Activated T-cell treated with anti-CD3 and anti-CD28 coated beads for 1 hour (primary cell): ENCODE data around the gene TPST1.
"Not testable (repeated sequence)": the region's sequence is repeated elsewhere in the genome, so short reads cannot be mapped to it uniquely, and the experiment has no call there.

Experiments
- DNase-seq: peaks from one replicate; pipeline ENCODE4 v3.0.0-alpha.2; 2020; ENCODE audit warnings: low read depth

TPST1 gene

DNA sequence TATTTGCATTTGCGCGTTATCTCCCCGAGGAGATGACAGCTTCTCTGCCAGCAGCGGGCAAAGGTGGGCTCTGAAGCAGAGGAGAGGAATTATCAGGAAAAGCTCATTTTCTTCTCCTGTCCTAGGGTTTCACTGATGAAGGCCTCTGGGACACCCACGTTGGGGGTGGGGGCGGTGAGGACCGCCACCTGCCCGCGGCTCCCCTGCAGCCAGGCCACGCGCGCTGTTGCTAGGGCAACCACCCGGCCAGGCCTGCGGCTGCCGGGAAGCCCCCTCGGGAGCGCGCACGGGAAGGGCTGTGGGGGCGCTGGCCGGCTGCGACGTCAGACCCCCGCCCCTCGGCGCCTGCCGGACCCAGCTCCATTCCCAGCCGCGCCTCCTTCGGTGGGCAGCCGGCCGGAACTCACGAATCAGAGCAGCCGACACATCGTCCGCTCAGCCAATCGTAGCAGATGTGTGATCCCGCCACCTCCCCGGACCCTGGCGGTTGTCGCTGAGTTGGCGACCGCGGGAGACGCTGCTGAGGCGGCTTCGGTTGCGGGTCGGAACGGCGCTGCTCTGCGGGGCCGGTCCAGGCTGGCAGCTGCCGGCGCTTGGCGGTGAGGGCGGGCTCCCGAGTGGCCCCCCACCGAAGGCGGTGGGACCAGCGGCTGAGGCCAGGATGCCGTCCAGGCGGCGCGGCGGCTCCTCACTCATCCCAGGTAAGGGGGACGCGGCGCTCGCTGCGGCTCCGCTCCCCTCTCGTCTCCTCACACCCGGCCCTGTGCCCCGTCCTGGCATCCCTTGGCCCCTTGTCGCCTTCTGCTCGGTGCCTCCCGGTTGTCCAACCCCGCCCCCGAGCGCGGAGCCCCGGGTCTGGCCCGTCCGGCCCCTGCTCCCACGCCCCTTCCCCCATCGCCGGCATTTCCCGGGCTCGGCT is at the start of gene TPST1:
Gene TPST1, plus strand, starts transcription at position 513 of the 919 bp plus-strand sequence. CDS start 35,092 bp downstream, outside the sequence.
- peak; percentile 64 for DNase-seq

GRCh38 chr7:66156035-66156434 is 49.1 kb upstream of the TPST1 start:
- not testable (repeated sequence) for DNase-seq

- no peak for DNase-seq
Observed at GRCh38 chr7:66157060-66157459, 48.1 kb upstream of the TPST1 start.

DNA sequence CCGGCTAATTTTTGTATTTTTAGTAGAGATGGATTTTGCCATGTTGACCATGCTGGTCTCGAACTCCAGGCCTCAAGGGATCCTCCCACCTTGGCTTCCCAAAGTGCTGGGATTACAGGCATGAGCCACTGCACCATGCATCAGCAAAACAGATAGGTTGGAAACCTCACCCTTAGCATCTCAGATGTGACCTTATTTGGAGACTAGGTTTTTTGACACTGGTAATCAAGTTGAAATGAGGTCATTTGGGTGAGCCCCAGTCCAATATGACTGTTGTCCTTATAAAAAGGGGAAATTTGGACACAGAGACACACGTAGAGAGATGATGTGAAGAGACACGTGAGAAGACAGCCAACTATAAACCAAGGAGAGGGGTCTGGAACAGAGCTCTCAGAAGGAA is 42.5 kb upstream of the TPST1 start:
- no peak for DNase-seq

GRCh38 chr7:66163186-66163610 is 41.9 kb upstream of the TPST1 start:
- DNase-seq = no peak

DNA sequence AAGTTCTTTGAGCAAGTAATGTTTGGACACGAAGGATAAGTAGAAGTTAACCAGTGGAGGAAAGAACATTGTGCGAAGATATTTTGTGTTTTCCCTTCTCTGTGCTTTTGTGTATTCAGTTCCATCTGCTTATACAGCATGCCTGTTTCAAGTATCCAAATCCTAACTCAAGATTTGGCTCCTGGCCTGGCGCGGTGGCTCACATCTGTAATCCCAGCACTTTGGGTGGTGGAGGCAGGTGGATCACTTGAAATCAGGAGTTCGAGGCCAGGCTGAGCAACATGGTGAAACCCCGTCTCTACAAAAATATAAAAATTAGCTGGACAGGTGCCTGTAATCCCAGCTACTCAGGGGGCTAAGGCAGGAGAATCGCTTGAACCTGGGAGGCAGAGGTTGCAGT is 40.8 kb upstream of the TPST1 start:
- no peak for DNase-seq

- DNase-seq = no peak
Observed at GRCh38 chr7:66167773-66168387, 37.3 kb upstream of the TPST1 start.

GRCh38 chr7:66169616-66170015 is 35.5 kb upstream of the TPST1 start:
- no peak for DNase-seq

- DNase-seq = no peak
Observed at GRCh38 chr7:66170309-66171231, 34.6 kb upstream of the TPST1 start.

- DNase-seq = not testable (repeated sequence)
Observed at GRCh38 chr7:66172536-66173401, 32.4 kb upstream of the TPST1 start.

- no peak for DNase-seq
Observed at GRCh38 chr7:66173856-66174255, 31.3 kb upstream of the TPST1 start.

- not testable (repeated sequence) for DNase-seq
Observed at GRCh38 chr7:66175006-66175405, 30.1 kb upstream of the TPST1 start.

DNA sequence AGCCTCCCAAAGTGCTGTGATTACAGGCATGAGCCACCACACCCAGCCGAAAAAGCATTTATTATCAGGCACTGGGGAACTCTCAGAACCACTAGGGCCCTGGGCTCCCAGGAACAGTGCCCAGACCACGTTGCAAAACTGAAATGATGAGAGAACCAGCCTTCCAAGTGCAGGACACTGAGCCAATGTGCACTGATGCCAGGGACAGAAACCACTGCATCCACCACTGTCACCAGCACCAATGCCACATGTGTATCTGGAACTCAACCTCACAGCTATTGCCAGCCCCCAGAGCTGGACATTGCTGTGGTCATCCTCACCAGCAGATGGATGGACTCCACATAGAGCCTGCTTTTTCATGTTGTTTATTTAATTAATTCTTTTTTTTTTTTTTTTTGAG is 28.2 kb upstream of the TPST1 start:
- DNase-seq = no peak

GRCh38 chr7:66178258-66178657 is 26.9 kb upstream of the TPST1 start:
- DNase-seq = no peak

GRCh38 chr7:66181329-66181728 is 23.8 kb upstream of the TPST1 start:
- no peak for DNase-seq

GRCh38 chr7:66181845-66182244 is 23.3 kb upstream of the TPST1 start:
- DNase-seq = no peak

GRCh38 chr7:66182920-66183319 is 22.2 kb upstream of the TPST1 start:
- DNase-seq = no peak

- DNase-seq = no peak
Observed at GRCh38 chr7:66183700-66184099, 21.4 kb upstream of the TPST1 start.

DNA sequence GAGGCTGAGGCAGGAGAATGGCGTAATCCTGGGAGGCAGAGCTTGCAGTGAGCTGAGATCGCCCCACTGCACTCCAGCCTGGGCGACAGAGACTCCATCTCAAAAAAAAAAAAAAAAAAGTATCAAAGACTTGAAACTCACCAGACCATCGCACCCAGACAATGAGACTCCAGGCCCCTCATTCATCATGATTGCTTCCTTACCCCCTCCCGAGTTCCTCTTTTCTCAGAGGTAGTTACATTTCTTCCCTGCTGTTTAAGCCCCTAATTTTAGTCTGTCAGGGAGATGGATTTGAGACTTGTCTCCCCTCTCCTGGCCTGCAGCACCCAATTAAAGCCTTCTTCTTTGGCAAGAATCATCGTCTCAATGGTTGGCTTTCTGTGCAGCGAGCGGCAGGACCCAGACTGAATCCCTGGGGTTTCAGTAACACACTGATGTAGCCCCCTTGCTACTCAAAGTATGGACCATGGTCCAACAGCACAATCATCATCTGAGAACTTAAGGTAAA is 19.4 kb upstream of the TPST1 start:
- DNase-seq = no peak

DNA sequence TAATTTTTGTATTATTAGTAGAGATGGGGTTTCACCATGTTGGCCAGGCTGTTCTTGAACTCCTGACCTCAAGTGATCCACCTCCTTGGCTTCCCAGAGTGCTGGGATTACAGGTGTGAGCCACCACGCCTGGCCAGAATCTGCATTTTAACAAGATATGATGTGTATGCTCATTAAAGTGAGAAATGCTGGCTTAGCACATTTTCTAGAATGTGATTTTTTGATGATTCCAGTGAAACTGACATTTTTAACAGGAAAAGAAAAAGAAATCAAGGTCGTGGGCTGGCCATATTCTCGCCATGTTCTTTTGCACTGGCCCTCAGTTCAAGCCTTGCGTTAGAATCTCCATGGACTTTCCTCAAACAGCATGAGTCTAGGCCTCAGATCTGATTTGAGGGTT is 18.1 kb upstream of the TPST1 start:
- DNase-seq = no peak

DNA sequence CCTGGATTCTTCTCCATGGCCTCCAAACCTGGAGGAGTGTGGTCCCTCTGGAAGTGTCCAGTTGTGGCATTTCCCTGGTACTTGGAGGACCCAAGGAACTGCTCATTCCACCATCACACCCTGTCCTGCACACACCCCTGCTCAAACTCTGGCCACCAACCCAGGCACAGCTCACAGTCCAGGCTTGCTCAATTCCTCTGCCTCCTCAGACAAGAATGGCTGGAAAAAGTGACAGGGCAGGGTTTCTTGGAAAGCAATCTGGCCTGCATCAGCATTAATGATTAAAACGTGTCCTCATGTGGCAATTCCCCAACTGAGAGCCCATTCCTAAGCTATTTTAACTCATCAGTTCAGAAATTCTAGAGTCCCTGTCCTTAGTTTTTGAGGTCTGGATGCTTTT is 17.2 kb upstream of the TPST1 start:
- DNase-seq = no peak
